ENCODE results near the gene ATP1A3.

The ATP1A3 gene

DNA sequence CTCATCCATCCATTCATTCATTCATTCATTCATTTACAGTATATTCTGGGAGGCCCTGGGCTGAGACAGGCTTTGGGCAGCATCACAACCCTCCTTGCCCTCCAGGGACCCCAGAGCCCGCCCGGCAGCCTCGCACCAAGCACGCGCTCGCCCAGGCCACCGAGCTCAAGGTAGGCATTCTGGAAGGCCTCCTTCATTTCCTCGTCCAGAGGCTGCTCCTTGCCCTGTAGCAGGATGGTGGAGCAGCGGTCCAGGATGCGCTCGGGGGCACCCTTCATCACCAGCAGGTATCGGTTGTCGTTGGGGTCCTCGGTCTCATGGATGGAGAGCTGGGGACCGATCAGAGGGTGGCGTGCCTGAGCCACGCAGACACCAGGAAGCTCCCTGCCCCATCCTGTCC, 15.6 kb downstream of the ATP1A3 start:
- TF ChIP-seq, protein P1, sequence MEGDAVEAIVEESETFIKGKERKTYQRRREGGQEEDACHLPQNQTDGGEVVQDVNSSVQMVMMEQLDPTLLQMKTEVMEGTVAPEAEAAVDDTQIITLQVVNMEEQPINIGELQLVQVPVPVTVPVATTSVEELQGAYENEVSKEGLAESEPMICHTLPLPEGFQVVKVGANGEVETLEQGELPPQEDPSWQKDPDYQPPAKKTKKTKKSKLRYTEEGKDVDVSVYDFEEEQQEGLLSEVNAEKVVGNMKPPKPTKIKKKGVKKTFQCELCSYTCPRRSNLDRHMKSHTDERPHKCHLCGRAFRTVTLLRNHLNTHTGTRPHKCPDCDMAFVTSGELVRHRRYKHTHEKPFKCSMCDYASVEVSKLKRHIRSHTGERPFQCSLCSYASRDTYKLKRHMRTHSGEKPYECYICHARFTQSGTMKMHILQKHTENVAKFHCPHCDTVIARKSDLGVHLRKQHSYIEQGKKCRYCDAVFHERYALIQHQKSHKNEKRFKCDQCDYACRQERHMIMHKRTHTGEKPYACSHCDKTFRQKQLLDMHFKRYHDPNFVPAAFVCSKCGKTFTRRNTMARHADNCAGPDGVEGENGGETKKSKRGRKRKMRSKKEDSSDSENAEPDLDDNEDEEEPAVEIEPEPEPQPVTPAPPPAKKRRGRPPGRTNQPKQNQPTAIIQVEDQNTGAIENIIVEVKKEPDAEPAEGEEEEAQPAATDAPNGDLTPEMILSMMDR (conservative IDR thresholded peaks at IDR 0.05; ENCODE audit: low read depth, low read length): no peak
- no peak overlapping the region for H3K4me3 ChIP-seq (ENCODE audit: low read length)
- no peak for DNase-seq (ENCODE audit: low read depth)

DNA sequence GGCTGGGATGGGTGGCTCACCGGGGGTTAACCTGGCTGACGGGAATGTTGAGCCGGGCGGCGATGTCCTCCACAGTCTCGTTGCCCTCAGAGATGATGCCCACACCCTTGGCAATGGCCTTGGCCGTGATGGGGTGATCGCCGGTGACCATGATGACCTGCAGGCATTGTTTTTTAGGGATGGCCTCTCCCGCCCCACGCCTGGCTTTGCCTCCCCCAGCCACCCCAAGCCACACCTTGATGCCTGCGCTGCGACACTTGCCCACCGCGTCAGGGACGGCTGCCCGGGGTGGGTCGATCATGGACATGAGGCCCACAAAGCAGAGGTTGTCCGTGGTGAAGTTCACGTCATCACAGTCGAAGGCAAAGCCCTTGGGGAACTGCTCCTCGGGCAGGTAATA, 16.1 kb downstream of the ATP1A3 start:
- DNase-seq (ENCODE audit: low read depth): no peak
- H3K4me3 ChIP-seq (ENCODE audit: low read length): no peak overlapping the region
- TF ChIP-seq, protein P1 (conservative IDR thresholded peaks at IDR 0.05; ENCODE audit: low read depth, low read length): no peak

DNA sequence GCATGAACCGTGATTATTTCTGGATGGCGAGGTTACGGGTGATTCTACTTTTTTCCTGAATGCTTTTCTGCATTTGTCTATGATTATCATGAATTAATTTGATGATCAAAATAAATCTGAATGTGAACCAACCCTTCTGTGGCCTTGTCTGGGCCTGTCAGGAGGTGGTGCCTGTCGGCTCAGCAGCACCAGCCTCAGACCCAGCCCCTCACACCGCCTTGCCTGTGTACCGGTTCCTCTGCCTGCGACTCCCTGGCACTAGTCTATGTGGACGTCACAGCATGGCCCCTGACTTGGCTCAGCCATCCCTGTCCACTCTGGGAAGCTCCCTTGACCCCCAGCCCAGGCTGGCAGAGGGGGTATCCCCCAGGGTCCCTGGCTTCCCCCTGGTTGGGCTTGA, 19.4 kb downstream of the ATP1A3 start:
- TF ChIP-seq, protein P1 (conservative IDR thresholded peaks at IDR 0.05; ENCODE audit: low read depth, low read length): no peak
- no peak overlapping the region for H3K4me3 ChIP-seq (ENCODE audit: low read length)
- DNase-seq (ENCODE audit: low read depth): no peak

DNA sequence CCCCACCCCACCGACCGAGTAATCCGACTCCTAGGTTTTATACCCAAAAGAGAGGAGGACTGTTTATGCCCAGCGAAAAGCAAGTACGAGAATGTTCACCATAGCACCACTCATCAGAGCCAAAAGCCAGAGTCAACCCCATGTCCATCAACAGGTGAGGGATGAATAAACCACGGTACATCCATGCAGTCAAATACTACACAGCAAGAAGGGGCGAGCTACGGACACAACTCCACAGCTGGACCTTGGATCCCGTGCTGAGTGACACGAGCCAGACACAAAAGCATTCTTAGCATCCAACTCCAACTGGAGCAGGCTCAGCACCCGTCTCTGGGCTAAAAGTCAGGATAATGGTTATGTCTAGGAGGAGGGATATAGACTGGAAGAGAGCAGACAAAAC, 22.7 kb downstream of the ATP1A3 start:
- no peak overlapping the region for H3K4me3 ChIP-seq (ENCODE audit: low read length)
- DNase-seq (ENCODE audit: low read depth): no peak
- TF ChIP-seq, protein P1 (conservative IDR thresholded peaks at IDR 0.05; ENCODE audit: low read depth, low read length): no peak

DNA sequence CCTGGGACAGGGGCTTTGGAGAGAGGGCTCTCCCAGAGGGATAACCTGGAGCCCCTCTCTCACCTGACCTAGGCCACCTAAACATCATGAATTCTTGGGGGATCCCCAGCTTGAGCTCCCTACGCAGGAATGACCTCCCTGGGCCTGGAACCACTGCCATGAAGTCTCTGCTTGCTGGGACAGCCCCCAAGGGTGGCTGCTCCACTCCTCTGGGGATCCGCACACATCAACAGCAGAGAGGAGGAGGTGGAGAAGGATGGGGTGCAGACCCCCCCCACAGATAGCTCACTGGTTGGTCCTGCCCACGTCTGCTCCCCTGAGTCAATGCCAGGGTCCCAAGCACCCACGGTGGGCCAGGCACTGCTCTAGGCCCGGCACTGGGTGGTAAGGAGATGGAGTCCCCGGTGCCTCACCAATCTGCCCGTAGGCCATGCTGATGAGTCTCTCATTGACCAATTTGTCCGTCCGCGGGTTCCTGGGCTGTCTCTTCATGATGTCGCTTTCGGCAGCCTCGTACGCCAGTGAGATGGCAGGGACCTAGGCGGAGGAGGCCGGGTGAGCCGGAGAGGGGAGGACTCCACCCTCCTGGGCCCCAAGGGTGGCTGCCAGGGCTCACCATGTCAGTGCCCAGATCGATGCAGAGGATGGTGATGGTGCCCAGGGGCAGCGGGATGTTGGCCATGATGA, 24.1 kb downstream of the ATP1A3 start:
- TF ChIP-seq, protein P1 (conservative IDR thresholded peaks at IDR 0.05; ENCODE audit: low read depth, low read length): no peak
- no peak overlapping the region for H3K4me3 ChIP-seq (ENCODE audit: low read length)
- DNase-seq (ENCODE audit: low read depth): no peak

DNA sequence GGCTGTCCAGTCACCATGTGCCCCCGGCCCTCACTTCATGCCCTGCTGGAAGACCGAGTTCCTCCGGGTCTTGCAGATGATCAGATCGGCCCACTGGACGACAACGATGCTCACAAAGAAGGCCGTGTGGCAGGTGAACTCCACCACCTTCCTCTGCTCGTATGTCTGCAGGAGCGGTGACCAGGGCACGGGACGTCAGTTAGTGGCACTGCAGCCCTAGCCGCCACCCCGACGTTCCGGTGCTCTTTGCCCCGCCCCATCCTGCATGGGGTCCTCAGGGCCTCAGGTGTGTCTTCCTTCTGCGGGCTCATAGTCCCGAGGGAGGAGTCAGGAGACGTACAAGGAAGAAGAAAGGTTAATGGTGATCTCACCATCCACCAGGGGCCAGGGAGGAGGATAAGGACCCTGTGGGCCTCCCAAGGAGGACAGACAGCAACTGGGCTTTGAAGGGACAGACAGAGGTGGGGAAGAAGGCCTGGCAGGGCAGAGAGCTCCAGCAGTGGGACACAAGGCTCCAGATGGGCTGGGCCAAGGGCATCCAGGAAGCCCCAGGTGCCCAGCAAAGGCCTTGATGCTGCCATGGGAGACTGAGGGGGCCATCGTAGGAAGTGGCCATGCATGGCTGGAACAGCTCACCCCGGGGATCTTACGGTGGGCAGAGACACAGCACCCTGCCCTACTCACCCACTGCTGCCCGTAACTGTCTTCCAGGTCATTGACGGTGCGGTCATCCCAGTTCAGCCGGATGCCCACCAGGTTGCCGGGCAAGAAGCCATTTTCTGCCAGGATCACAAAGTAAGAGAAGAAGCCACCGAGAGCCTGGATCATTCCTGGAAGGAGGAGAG, 25.1 kb downstream of the ATP1A3 start:
- no peak for DNase-seq (ENCODE audit: low read depth)
- TF ChIP-seq, protein P1 (conservative IDR thresholded peaks at IDR 0.05; ENCODE audit: low read depth, low read length): no peak
- H3K4me3 ChIP-seq (ENCODE audit: low read length): no peak overlapping the region
